Measurements from ENCODE around the gene CBR4.

The CBR4 gene

DNA sequence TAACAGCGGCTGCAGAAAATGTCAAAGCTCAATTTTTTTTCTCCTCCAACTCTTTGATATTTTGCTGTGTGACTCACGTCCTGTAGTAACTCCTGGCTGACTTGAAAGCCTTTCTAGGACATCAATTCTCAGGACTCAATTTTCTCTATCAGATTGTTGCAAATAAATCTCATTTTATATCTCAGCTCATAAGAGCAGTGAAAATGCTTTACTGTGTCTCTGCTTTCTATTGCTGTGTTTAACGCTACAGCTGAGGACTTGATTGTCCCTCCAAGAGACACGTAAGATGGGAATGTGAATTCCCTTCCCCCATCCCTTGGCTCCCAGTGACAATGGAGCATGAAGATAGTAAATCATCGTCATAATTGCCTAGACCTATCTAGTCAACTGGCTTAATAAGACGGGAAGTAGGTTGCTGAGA, 20.5 kb upstream of the CBR4 start:
- TF ChIP-seq, protein P1, sequence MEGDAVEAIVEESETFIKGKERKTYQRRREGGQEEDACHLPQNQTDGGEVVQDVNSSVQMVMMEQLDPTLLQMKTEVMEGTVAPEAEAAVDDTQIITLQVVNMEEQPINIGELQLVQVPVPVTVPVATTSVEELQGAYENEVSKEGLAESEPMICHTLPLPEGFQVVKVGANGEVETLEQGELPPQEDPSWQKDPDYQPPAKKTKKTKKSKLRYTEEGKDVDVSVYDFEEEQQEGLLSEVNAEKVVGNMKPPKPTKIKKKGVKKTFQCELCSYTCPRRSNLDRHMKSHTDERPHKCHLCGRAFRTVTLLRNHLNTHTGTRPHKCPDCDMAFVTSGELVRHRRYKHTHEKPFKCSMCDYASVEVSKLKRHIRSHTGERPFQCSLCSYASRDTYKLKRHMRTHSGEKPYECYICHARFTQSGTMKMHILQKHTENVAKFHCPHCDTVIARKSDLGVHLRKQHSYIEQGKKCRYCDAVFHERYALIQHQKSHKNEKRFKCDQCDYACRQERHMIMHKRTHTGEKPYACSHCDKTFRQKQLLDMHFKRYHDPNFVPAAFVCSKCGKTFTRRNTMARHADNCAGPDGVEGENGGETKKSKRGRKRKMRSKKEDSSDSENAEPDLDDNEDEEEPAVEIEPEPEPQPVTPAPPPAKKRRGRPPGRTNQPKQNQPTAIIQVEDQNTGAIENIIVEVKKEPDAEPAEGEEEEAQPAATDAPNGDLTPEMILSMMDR (IDR thresholded peaks at IDR 0.05) = no peak
- Histone ChIP-seq H3K9me3 (no peaks in the 10 kb centered on the region), H3K4me3 (ENCODE audit: low read depth in 1 of 2, low read length in 1 of 2) (no peak overlapping the region), H3K36me3 (no peaks in the 10 kb centered on the region), H3K4me1 (ENCODE audit: control insufficient read depth in 1 of 2, insufficient read depth in 1 of 2, low read depth in 1 of 2, low read length in 1 of 2) (no peaks in the 10 kb centered on the region), H3K27ac (no peak overlapping the region), H3K27me3 (no peaks in the 10 kb centered on the region)

DNA sequence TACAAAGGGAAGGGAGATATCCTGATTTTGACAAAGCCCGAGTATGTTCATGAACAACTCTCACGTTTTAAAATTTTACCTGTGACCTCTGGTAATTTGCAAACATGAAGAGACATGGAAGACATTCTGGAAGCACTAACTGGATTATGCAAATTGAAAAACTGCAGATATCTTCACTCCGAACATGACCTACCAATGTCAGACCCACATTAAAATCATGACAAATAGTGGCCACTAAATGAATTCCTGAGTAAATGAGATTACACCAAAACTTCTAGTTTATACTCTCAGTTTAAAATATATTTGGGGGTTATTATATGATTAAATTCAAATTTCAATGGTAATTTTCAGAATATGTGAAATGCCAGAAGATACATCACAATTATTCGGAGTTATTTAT, 19.9 kb upstream of the CBR4 start:
- H3K27ac ChIP-seq = no peak overlapping the region
- TF ChIP-seq, protein P1 (IDR thresholded peaks at IDR 0.05) = no peak
- no peaks in the 10 kb centered on the region for H3K9me3 ChIP-seq
- H3K4me1 ChIP-seq (ENCODE audit: control insufficient read depth in 1 of 2, insufficient read depth in 1 of 2, low read depth in 1 of 2, low read length in 1 of 2) = no peaks in the 10 kb centered on the region
- no peak overlapping the region for H3K4me3 ChIP-seq (ENCODE audit: low read depth in 1 of 2, low read length in 1 of 2)
- no peaks in the 10 kb centered on the region for H3K27me3 ChIP-seq
- H3K36me3 ChIP-seq = no peaks in the 10 kb centered on the region

DNA sequence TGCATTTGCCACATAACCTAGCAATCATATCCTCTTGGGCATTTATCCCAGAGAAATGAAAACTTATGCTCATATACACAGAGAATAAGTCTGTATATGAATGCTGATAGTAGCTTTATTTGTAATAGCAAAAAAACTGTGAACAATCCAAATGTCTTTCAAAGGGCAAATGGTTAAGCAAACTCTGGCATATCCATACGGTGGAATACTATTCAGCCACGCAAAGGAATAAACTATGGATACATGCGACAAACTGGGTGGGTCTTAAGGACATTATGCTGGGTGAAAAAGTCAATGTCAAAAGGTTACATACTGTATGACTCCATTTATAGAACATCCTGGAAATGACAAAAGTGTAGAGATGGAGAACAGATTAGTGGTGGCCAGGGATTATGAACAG, 17.6 kb upstream of the CBR4 start:
- no peak overlapping the region for H3K27ac ChIP-seq
- H3K4me1 ChIP-seq (ENCODE audit: control insufficient read depth in 1 of 2, insufficient read depth in 1 of 2, low read depth in 1 of 2, low read length in 1 of 2) = no peaks in the 10 kb centered on the region
- H3K36me3 ChIP-seq = no peaks in the 10 kb centered on the region
- TF ChIP-seq, protein P1 (IDR thresholded peaks at IDR 0.05) = no peak
- H3K9me3 ChIP-seq = no peaks in the 10 kb centered on the region
- no peaks in the 10 kb centered on the region for H3K27me3 ChIP-seq
- no peak overlapping the region for H3K4me3 ChIP-seq (ENCODE audit: low read depth in 1 of 2, low read length in 1 of 2)

DNA sequence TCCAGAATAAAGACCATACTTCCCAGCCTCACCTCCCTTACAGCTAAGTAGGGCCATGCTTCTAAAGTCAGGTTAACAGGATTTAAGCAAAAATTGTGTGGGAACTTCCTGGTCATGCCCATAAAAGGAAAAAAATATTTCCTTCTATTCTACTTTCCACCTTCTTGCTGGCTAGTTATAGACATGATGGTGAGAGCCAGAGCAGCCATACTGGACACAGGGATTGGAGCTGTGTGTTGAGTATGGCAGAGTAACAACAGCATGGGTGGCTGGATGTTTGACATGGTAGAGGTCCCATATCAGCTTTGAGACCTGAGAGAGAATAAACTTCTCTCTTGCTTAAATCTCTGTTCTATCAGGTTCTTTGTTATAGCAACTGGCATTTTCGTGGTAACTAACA, 15.1 kb upstream of the CBR4 start:
- Histone ChIP-seq H3K4me1 (ENCODE audit: control insufficient read depth in 1 of 2, insufficient read depth in 1 of 2, low read depth in 1 of 2, low read length in 1 of 2) (no peaks in the 10 kb centered on the region), H3K9me3 (no peaks in the 10 kb centered on the region), H3K4me3 (ENCODE audit: low read depth in 1 of 2, low read length in 1 of 2) (no peak overlapping the region), H3K27ac (no peak overlapping the region), H3K27me3 (no peaks in the 10 kb centered on the region), H3K36me3 (no peaks in the 10 kb centered on the region)
- TF ChIP-seq, protein P1 (IDR thresholded peaks at IDR 0.05) = no peak

DNA sequence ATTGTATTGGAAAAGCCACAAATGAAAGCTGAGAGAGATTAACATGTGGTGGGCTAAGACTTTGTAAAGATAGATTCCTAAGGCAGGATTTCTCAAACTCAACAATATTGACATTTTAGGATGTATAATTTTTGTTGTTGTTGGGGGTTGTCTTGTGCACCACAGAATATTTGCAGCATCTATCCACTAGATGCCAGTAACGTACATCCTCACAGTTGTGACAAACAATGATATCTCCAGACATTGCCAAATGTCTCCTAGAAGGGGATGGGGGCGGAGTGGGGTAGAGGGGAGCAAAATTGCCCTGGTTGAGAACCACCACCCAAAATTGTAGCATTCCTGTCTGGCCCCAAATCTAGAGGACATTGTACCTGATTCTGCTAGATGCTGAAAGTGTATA, 14.7 kb upstream of the CBR4 start:
- Histone ChIP-seq H3K27me3 (no peaks in the 10 kb centered on the region), H3K27ac (no peak overlapping the region), H3K36me3 (no peaks in the 10 kb centered on the region), H3K4me3 (ENCODE audit: low read depth in 1 of 2, low read length in 1 of 2) (no peak overlapping the region), H3K9me3 (no peaks in the 10 kb centered on the region), H3K4me1 (ENCODE audit: control insufficient read depth in 1 of 2, insufficient read depth in 1 of 2, low read depth in 1 of 2, low read length in 1 of 2) (no peaks in the 10 kb centered on the region)
- TF ChIP-seq, protein P1 (IDR thresholded peaks at IDR 0.05) = no peak

DNA sequence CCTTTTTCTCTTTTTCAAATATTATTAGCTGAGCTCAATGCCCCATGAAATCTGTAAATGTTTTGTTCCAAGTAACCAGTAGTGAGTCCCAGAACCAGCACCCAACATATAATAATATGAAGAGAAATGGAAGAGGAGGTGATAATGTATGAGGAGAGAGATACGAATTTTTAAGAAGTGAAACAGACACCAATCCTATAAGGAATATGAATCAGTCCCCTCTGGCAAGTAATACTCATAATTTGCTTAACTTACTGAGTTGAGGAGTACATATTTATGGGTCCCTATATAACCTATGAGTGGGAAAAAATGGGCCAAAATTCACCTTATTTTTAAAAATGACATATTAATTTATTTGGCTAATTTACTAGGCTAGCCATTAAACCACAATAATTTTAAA, 8.4 kb upstream of the CBR4 start:
- TF ChIP-seq, protein P1 (IDR thresholded peaks at IDR 0.05) = no peak
- H3K4me3 ChIP-seq (ENCODE audit: low read depth in 1 of 2, low read length in 1 of 2) = no peak overlapping the region
- H3K27ac ChIP-seq = no peak overlapping the region
- H3K9me3 ChIP-seq = no peaks in the 10 kb centered on the region
- H3K36me3 ChIP-seq = no peaks in the 10 kb centered on the region
- no peaks in the 10 kb centered on the region for H3K4me1 ChIP-seq (ENCODE audit: control insufficient read depth in 1 of 2, insufficient read depth in 1 of 2, low read depth in 1 of 2, low read length in 1 of 2)
- H3K27me3 ChIP-seq = no peaks in the 10 kb centered on the region
